ENCODE measurements around the gene PDE9A.

The PDE9A gene

GRCh38 chr21:42760951-42761751, 107.7 kb downstream of the PDE9A start:
- DNase-seq = no peak

- DNase-seq = no peak
Measured at GRCh38 chr21:42761776-42762335, 108.4 kb downstream of the PDE9A start.

- no peak for DNase-seq
Measured at GRCh38 chr21:42763581-42764442, 110.4 kb downstream of the PDE9A start.

GRCh38 chr21:42764443-42764760, 111.0 kb downstream of the PDE9A start:
- no peak for DNase-seq

- no peak for DNase-seq
Measured at GRCh38 chr21:42764883-42765282, 111.5 kb downstream of the PDE9A start.

GRCh38 chr21:42765656-42766055, 112.2 kb downstream of the PDE9A start:
- no peak for DNase-seq

- no peak for DNase-seq
Measured at GRCh38 chr21:42766739-42767560, 113.5 kb downstream of the PDE9A start.

- DNase-seq = no peak
Measured at GRCh38 chr21:42767561-42767835, 114.1 kb downstream of the PDE9A start.

GRCh38 chr21:42768324-42769121, 115.1 kb downstream of the PDE9A start:
- no peak for DNase-seq

- no peak for DNase-seq
Measured at GRCh38 chr21:42769183-42769819, 115.9 kb downstream of the PDE9A start.

- DNase-seq = no peak
Measured at GRCh38 chr21:42769820-42770716, 116.6 kb downstream of the PDE9A start.

- DNase-seq = no peak
Measured at GRCh38 chr21:42770717-42771502, 117.5 kb downstream of the PDE9A start.

- DNase-seq = no peak
Measured at GRCh38 chr21:42771503-42771805, 118.0 kb downstream of the PDE9A start.

GRCh38 chr21:42775123-42775522, 121.7 kb downstream of the PDE9A start:
- no peak for DNase-seq

GRCh38 chr21:42775891-42776290, 122.5 kb downstream of the PDE9A start:
- DNase-seq = no peak

GRCh38 chr21:42777064-42777756, 123.8 kb downstream of the PDE9A start:
- no peak for DNase-seq

- DNase-seq = no peak
Measured at GRCh38 chr21:42777757-42778344, 124.4 kb downstream of the PDE9A start.

- DNase-seq = no peak
Measured at GRCh38 chr21:42779431-42779861, 126.0 kb downstream of the PDE9A start.

GRCh38 chr21:42780617-42781016, 127.2 kb downstream of the PDE9A start:
- DNase-seq = no peak

Data from stimulated activated CD8-positive, alpha-beta memory T cell treated with anti-CD3 and anti-CD28 coated beads, Interleukin-4, amount 100 ng/mL, for 48 hours (primary cell).